HepG2 (cell line): ENCODE data around the gene CYP19A1. TPM values are rescaled to one million over a fixed set of nuclear protein-coding genes. Genes with fewer than 3 reads are reported as not detected.

ENCODE experiments used
- ATAC-seq: fragments of 200-7000 bp; cut with Tn5 transposase; 3 replicates; pipeline ENCODE4 v1.9.1; 2020; ENCODE audit warnings: mild to moderate bottlenecking, moderate library complexity
- BruUV-seq: library from RNA; stranded (reverse); fragments of 400-500 nt; replicated peaks from 2 replicates; lab custom pipeline; 2021; lab: Mats Ljungman, UMichigan
- CTCF ChIA-PET: fragments of 300-600 bp; formaldehyde crosslinking; extraction: SDS; loops from one replicate; lab custom pipeline; 2021; ENCODE audit warnings: low total read pairs, inconsistent platforms, low intra/inter-chr PET ratio; lab: Yijun Ruan, JAX
- POLR2A ChIA-PET: fragments of 350-600 bp; sonication (Branson Sonifier 250); formaldehyde crosslinking; loops from one replicate; lab custom pipeline; 2020; ENCODE audit warnings: antibody characterized with exemption, inconsistent platforms; lab: Yijun Ruan, JAX
- DNase-seq: peaks from one replicate; pipeline ENCODE4 v3.0.0-alpha.2; 2015; ENCODE audit warnings: low spot score
- FAIRE-seq: peaks from 3 replicates; lab custom pipeline; 2011; peaks lifted over from hg19 to GRCh38; lab: Jason Lieb, UNC
- H2AFZ ChIP-seq: one replicate; pipeline ENCODE4 v1.6.1; 2011; ENCODE audit warnings: low read length, inconsistent platforms
- H3K27ac ChIP-seq: fragments of 300-600 bp; 3 replicates; pipeline ENCODE4 v1.8.0; 2011; ENCODE audit warnings: mixed run types, mild to moderate bottlenecking, mixed read lengths, low read length, inconsistent platforms; ENCODE audit not compliant: insufficient read depth; ENCODE audit errors: extremely low read length
- H3K27me3 ChIP-seq, 2 experiments: fragments of 200-600 bp in 1 of 2; 2 replicates in 1 of 2; 3 replicates in 1 of 2; pipeline versions ENCODE4 v1.6.0 to v1.8.0; 2011; ENCODE audit warnings: low read length in 2 of 2, mild to moderate bottlenecking in 2 of 2, moderate library complexity in 2 of 2, inconsistent platforms in 1 of 2; ENCODE audit not compliant: insufficient read depth in 2 of 2, control insufficient read depth in 1 of 2
- H3K36me3 ChIP-seq, 2 experiments: fragments of 200-600 bp in 1 of 2; replicated peaks in 1 of 2; 2 replicates in 1 of 2; 3 replicates in 1 of 2; pipeline versions ENCODE4 v1.5.1 to v1.8.0; 2011; ENCODE audit warnings: low read length in 2 of 2, inconsistent platforms in 1 of 2; ENCODE audit not compliant: insufficient read depth in 2 of 2, control insufficient read depth in 1 of 2
- H3K4me1 ChIP-seq: 2 replicates; pipeline ENCODE4 v1.5.1; 2012; ENCODE audit warnings: low read length, inconsistent platforms; ENCODE audit not compliant: insufficient read depth
- H3K4me2 ChIP-seq: 2 replicates; pipeline ENCODE4 v1.6.0; 2011; ENCODE audit warnings: low read depth, low read length, inconsistent platforms
- H3K4me3 ChIP-seq, 3 experiments: fragments of 200-600 bp in 1 of 3; sonication (generic), shearing (Covaris generic) in 1 of 3; replicated peaks in 1 of 3; 2 replicates each; pipeline ENCODE4 v1.5.1; 2011 to 2016; ENCODE audit warnings: low read length in 3 of 3, inconsistent platforms in 2 of 3, low read depth in 2 of 3, mild to moderate bottlenecking in 2 of 3, control low read depth in 1 of 3, mixed read lengths in 1 of 3; ENCODE audit not compliant: insufficient read depth in 1 of 3
- H3K79me2 ChIP-seq: one replicate; pipeline ENCODE4 v1.6.1; 2011; ENCODE audit warnings: low read length, inconsistent platforms; ENCODE audit not compliant: insufficient read depth
- H3K9ac ChIP-seq: 2 replicates; pipeline ENCODE4 v1.6.0; 2011; ENCODE audit warnings: mild to moderate bottlenecking, low read depth, low read length, inconsistent platforms; ENCODE audit not compliant: insufficient read depth
- H3K9me3 ChIP-seq: 2 replicates; pipeline ENCODE4 v1.5.1; 2012; ENCODE audit warnings: mild to moderate bottlenecking, low read length
- H4K20me1 ChIP-seq: 2 replicates; pipeline ENCODE4 v1.6.0; 2011; ENCODE audit warnings: inconsistent platforms, mild to moderate bottlenecking, low read length, moderate library complexity; ENCODE audit not compliant: insufficient read depth
- ATF2 ChIP-seq: sonication (generic); formaldehyde crosslinking; IDR thresholded peaks from 2 replicates; pipeline ENCODE4 v1.4.0; 2020; ENCODE audit warnings: missing genetic modification reagents
- BRCA1 ChIP-seq: sonication (generic); formaldehyde crosslinking; IDR thresholded peaks from 2 replicates; pipeline ENCODE4 v1.4.0; 2020; ENCODE audit warnings: missing genetic modification reagents
- GPN1 ChIP-seq: sonication (generic); formaldehyde crosslinking; IDR thresholded peaks from 2 replicates; pipeline ENCODE4 v1.5.1; 2020; ENCODE audit warnings: missing genetic modification reagents, borderline replicate concordance
- HOXA7 ChIP-seq: sonication (generic); formaldehyde crosslinking; IDR thresholded peaks from 2 replicates; pipeline ENCODE4 v1.8.1; 2022; ENCODE audit warnings: mild to moderate bottlenecking, missing genetic modification reagents, moderate library complexity
- MTA3 ChIP-seq: sonication (generic); formaldehyde crosslinking; IDR thresholded peaks from 2 replicates; pipeline ENCODE4 v1.4.0; 2020; ENCODE audit warnings: missing genetic modification reagents
- PREB ChIP-seq: sonication (generic); formaldehyde crosslinking; IDR thresholded peaks from 2 replicates; pipeline ENCODE4 v1.4.0; 2020; ENCODE audit warnings: missing genetic modification reagents
- USF2 ChIP-seq, 2 experiments: sonication (generic) in 1 of 2; formaldehyde crosslinking in 1 of 2; IDR thresholded peaks; 2 replicates each; pipeline versions ENCODE4 v1.5.1 to v1.6.1; 2011 to 2020; ENCODE audit warnings: borderline replicate concordance in 1 of 2, low read depth in 1 of 2, low read length in 1 of 2, mild to moderate bottlenecking in 1 of 2, missing genetic modification reagents in 1 of 2, moderate library complexity in 1 of 2
- ZNF20 ChIP-seq: sonication (generic); formaldehyde crosslinking; IDR thresholded peaks from 2 replicates; pipeline ENCODE4 v1.4.0; 2020; ENCODE audit warnings: mild to moderate bottlenecking, moderate library complexity, missing genetic modification reagents
- ZNF207 ChIP-seq: fragments of 450-650 bp; IDR thresholded peaks from 2 replicates; pipeline ENCODE4 v1.6.1; 2016; ENCODE audit warnings: antibody characterized with exemption, borderline replicate concordance
- ZNF431 ChIP-seq: sonication (generic); formaldehyde crosslinking; IDR thresholded peaks from 2 replicates; pipeline ENCODE4 v1.9.0; 2022; ENCODE audit warnings: missing genetic modification reagents, low read depth, mild to moderate bottlenecking, borderline replicate concordance
- ZNF558 ChIP-seq: sonication (generic); formaldehyde crosslinking; IDR thresholded peaks from 2 replicates; pipeline ENCODE4 v1.9.0; 2022; ENCODE audit warnings: mild to moderate bottlenecking, missing genetic modification reagents, borderline replicate concordance
- ZNF7 ChIP-seq: IDR thresholded peaks from 2 replicates; pipeline ENCODE4 v1.6.1; 2016; ENCODE audit warnings: missing biosample characterization, missing genetic modification reagents
- ZNF788 ChIP-seq: sonication (generic); formaldehyde crosslinking; IDR thresholded peaks from 2 replicates; pipeline ENCODE4 v1.5.0; 2020; ENCODE audit warnings: mild to moderate bottlenecking, missing genetic modification reagents, borderline replicate concordance
- WGBS: methylation state at CpG from one replicate; pipeline ENCODE4 v1.1.6; 2017; ENCODE audit warnings: low lambda C conversion rate; 5-methylcytosine and 5-hydroxymethylcytosine counted together
- in situ Hi-C: cut with HindIII; loops from 2 replicates; pipeline ENCODE4 v1.10.0; 2017; ENCODE audit warnings: low pct_unique_long_range_greater_than_20kb; ENCODE audit not compliant: extremely low pct_ligation_motif_present
- intact Hi-C: fragments of 100-400 bp; cut with micrococcal nuclease; formaldehyde crosslinking; loops from one replicate; pipeline ENCODE4 v1.10.0; 2022; ENCODE audit not compliant: unreplicated experiment
- polyA plus RNA-seq, 8 experiments: library from polyadenylated mRNA; depleted of rRNA in 3 of 8; stranded (reverse) in 7 of 8; unstranded in 1 of 8; fragments of >200 nt; fragmentation: Illumina TruSeq in 4 of 8; extraction: Trizol in 4 of 8; gene quantifications; 2 replicates each; pipeline versions ENCODE4 v1.2.1 to v1.2.3, GENCODE V29; 2011 to 2016; ENCODE audit warnings: low read depth in 4 of 8, missing spikeins in 1 of 8, mixed read lengths in 1 of 8; ENCODE audit not compliant: insufficient read depth in 1 of 8
- total RNA-seq, 5 experiments: library from RNA; depleted of rRNA; stranded (reverse); fragments of >200 nt; fragmentation: Illumina TruSeq; extraction: Trizol; gene quantifications; 2 replicates each; pipeline ENCODE4 v1.2.3, GENCODE V29; 2016; ENCODE audit warnings: low read depth in 1 of 5

The CYP19A1 gene
- total and polyA plus RNA-seq, 2 of the 13 experiments (the other 11 are each of a cell fraction or from before 2014, with no cell fraction given), result 10.9 to 23.0 TPM

DNA sequence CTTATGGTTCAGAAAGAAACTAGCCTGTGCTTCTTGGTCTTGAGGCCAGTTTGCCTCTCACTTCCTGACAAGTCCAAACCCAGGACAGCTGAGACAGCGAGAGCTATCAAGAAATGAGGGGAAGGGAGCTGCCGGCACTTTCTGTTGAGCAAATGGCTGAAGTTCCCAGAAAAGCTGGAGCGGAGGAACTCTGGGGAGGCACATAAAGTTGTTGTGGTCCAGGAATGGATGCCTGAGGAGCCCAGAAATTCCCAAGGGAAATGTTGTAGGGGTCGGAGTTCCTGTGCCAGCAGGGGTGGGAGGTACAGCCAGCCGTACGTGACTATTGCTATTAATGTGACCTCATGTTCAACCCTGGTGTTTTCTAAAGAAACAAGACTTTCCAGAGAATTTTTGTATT, 144.9 kb downstream of the CYP19A1 start:
- CTCF ChIA-PET, result interaction anchor here (3.0 kb wide), 1 partner anchor 31 kb away, joined by 17 read pairs; no protein-coding TSS in a partner anchor
- no peak for TF ChIP-seq GPN1 (CRISPR knock-in tag)
- no peak for TF ChIP-seq USF2 (IDR thresholded peaks at IDR 0.05; ENCODE audit: low read depth, low read length)
- TF ChIP-seq USF2 (CRISPR knock-in tag; IDR thresholded peaks at IDR 0.05; ENCODE audit: borderline replicate concordance), result no peak
- no peak for TF ChIP-seq ZNF558
- no peak for TF ChIP-seq ZNF7 (CRISPR knock-in tag)
- TF ChIP-seq MTA3 (CRISPR knock-in tag), result no peak
- TF ChIP-seq BRCA1 (CRISPR knock-in tag), result no peak
- TF ChIP-seq ATF2 (CRISPR knock-in tag), result no peak
- no peak for TF ChIP-seq ZNF20 (CRISPR knock-in tag)
- TF ChIP-seq ZNF431, result no peak
- TF ChIP-seq PREB, result no peak
- TF ChIP-seq HOXA7 (CRISPR knock-in tag), result no peak
- no peak for TF ChIP-seq ZNF788 (CRISPR knock-in tag)
- no peak for TF ChIP-seq ZNF207
- TF ChIP-seq, all 625 proteins: peak for 0
- H3K36me3 ChIP-seq, result no peaks in the 10 kb centered on the region
- peaks cover 3% of the 10 kb centered on the region; the same call in 1 of the 2 replicates for H4K20me1 ChIP-seq
- no peak overlapping the region for H3K4me2 ChIP-seq
- H3K9me3 ChIP-seq, result no peaks in the 10 kb centered on the region
- ATAC-seq, result no peak
- H3K79me2 ChIP-seq, result no peaks in the 10 kb centered on the region
- no TSS peak for BruUV-seq
- intact Hi-C loops (no loop called here), in situ Hi-C loops (no loop called here)
- H3K4me1 ChIP-seq, result peaks cover 26% of the 10 kb centered on the region
- H3K27ac ChIP-seq, result no peak overlapping the region
- no peak overlapping the region for H2AFZ ChIP-seq
- FAIRE-seq, result no peak
- H3K4me3 ChIP-seq, result no peak overlapping the region
- no peaks in the 10 kb centered on the region for H3K27me3 ChIP-seq
- DNase-seq, result no peak
- WGBS, result 93% methylated on average over 6 of the region's 6 CpGs
- H3K9ac ChIP-seq, result no peak overlapping the region
- POLR2A ChIA-PET, result no interaction called here
